CD4-positive, alpha-beta T cell treated with Interleukin-15 for 1 hour (primary cell): ENCODE measurements around the gene MYO18B.

ENCODE experiments used
- DNase-seq: peaks from one replicate; pipeline ENCODE4 v3.0.0-alpha.2; 2020

Gene MYO18B

GRCh38 chr22:25712661-25713400, 29.2 kb upstream of the MYO18B start:
- DNase-seq, result no peak

GRCh38 chr22:25714070-25714469, 27.9 kb upstream of the MYO18B start:
- no peak for DNase-seq

GRCh38 chr22:25714739-25715138, 27.2 kb upstream of the MYO18B start:
- DNase-seq, result no peak

- no peak for DNase-seq
These were observed 25.4 kb upstream of the MYO18B start for GRCh38 chr22:25716637-25717036.

GRCh38 chr22:25718135-25718840, 23.7 kb upstream of the MYO18B start:
- DNase-seq, result no peak

- no peak for DNase-seq
These were observed 19.8 kb upstream of the MYO18B start for GRCh38 chr22:25722223-25722622.

GRCh38 chr22:25722626-25723025, 19.4 kb upstream of the MYO18B start:
- DNase-seq, result no peak

GRCh38 chr22:25726241-25726640, 15.7 kb upstream of the MYO18B start:
- no peak for DNase-seq

- no peak for DNase-seq
These were observed 13.9 kb upstream of the MYO18B start for GRCh38 chr22:25728071-25728470.

GRCh38 chr22:25729016-25729995, 12.7 kb upstream of the MYO18B start:
- no peak for DNase-seq

GRCh38 chr22:25735650-25736049, 6.3 kb upstream of the MYO18B start:
- DNase-seq, result no peak

- DNase-seq, result no peak
These were observed 5.5 kb upstream of the MYO18B start for GRCh38 chr22:25736378-25737011.

GRCh38 chr22:25739659-25740344, 2.2 kb upstream of the MYO18B start:
- DNase-seq, result no peak

- DNase-seq, result no peak
These were observed 1.1 kb downstream of the MYO18B start for GRCh38 chr22:25742918-25743708.

GRCh38 chr22:25744694-25745093, 2.7 kb downstream of the MYO18B start:
- no peak for DNase-seq

GRCh38 chr22:25745341-25746011, 3.5 kb downstream of the MYO18B start:
- no peak for DNase-seq

- no peak for DNase-seq
These were observed 4.0 kb downstream of the MYO18B start for GRCh38 chr22:25746012-25746373.

- DNase-seq, result no peak
These were observed 5.4 kb downstream of the MYO18B start for GRCh38 chr22:25747245-25747944.

GRCh38 chr22:25748140-25748539, 6.2 kb downstream of the MYO18B start:
- no peak for DNase-seq

- DNase-seq, result no peak
These were observed 6.7 kb downstream of the MYO18B start for GRCh38 chr22:25748704-25749103.
